Colonic mucosa (tissue), 4 donors: Measurements from ENCODE around the gene SPTSSB. TPM values are rescaled to one million over a fixed set of nuclear protein-coding genes. Genes with fewer than 3 reads are reported as not detected.

ENCODE experiments used
- DNase-seq: peaks from one replicate; pipeline ENCODE4 v3.0.0-alpha.2; 2020
- H3K27ac ChIP-seq: fragments of 200-600 bp; one replicate; pipeline ENCODE4 v1.8.0; 2021
- H3K27me3 ChIP-seq: fragments of 200-600 bp; one replicate; pipeline ENCODE4 v1.8.0; 2021
- H3K36me3 ChIP-seq: fragments of 200-600 bp; one replicate; pipeline ENCODE4 v1.8.0; 2021
- H3K4me1 ChIP-seq: fragments of 200-600 bp; one replicate; pipeline ENCODE4 v1.8.0; 2021; ENCODE audit warnings: mild to moderate bottlenecking
- H3K4me3 ChIP-seq: fragments of 200-600 bp; one replicate; pipeline ENCODE4 v1.8.0; 2021
- H3K9ac ChIP-seq, 2 donors: one replicate each; pipeline ENCODE4 v1.7.0; 2013; ENCODE audit warnings: control low read depth in 2 of 2, low read depth in 2 of 2, low read length in 2 of 2
- H3K9me3 ChIP-seq: fragments of 200-600 bp; one replicate; pipeline ENCODE4 v1.8.0; 2021
- CTCF ChIP-seq: fragments of 200-600 bp; IDR thresholded peaks from one replicate; pipeline ENCODE4 v1.8.0; 2022; ENCODE audit warnings: antibody characterized with exemption, mild to moderate bottlenecking
- intact Hi-C: fragments of 100-400 bp; cut with DNase I; formaldehyde crosslinking; loops from one replicate; pipeline ENCODE4 v1.14.1; 2022
- total RNA-seq, 2 donors: library from RNA; stranded (reverse); fragmentation: NEBNext Ultra II Directional in 1 of 2; extraction: Animal tissue kit (Norgen Biotek cat#: 25700) in 1 of 2; gene quantifications; one replicate each; pipeline ENCODE4 v1.2.1, GENCODE V29; 2021
- donor health status: healthy.
- donor health status: DM: no; HTN: no; CAD: no.
- donor health status: DM: no; HTN: no; CAD: no.

SPTSSB gene
- total RNA-seq, 2 donors from 2014 or later, result 1.6 to 3.5 TPM

- H3K36me3 ChIP-seq, result no peaks in the 10 kb centered on the region
- no peak overlapping the region for H3K4me3 ChIP-seq
- H3K27me3 ChIP-seq, result no peaks in the 10 kb centered on the region
- DNase-seq, result no peak
- H3K9me3 ChIP-seq, result no peaks in the 10 kb centered on the region
- H3K27ac ChIP-seq, result no peak overlapping the region
- no peak overlapping the region for H3K9ac ChIP-seq
- intact Hi-C loops, result no loop called here
- no peak for TF ChIP-seq CTCF
- no peaks in the 10 kb centered on the region for H3K4me1 ChIP-seq
These were observed 34.0 kb downstream of the SPTSSB start for GRCh38 chr3:161337311-161337710.

DNA sequence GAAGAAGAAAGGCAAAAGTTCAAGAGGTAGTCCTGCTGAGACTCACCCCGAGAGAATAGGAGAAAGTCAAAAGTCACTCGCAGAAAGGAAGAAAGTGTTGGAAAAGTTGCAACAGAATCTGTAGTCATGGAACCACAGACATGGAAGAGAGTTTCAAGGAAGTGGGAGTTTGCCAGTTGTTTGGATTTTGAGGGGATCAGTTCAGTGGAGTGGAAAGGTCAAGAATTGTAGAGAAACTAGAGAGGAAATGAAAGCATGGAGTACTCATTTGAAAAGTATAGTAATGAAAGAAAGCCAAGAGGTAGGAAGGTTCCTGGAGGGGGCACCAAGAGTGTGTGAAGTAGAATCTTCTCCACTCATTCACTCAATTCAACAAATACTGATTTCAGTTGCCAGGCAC is 34.7 kb downstream of the SPTSSB start:
- DNase-seq, result no peak
- intact Hi-C loops, result no loop called here
- no peaks in the 10 kb centered on the region for H3K27me3 ChIP-seq

DNA sequence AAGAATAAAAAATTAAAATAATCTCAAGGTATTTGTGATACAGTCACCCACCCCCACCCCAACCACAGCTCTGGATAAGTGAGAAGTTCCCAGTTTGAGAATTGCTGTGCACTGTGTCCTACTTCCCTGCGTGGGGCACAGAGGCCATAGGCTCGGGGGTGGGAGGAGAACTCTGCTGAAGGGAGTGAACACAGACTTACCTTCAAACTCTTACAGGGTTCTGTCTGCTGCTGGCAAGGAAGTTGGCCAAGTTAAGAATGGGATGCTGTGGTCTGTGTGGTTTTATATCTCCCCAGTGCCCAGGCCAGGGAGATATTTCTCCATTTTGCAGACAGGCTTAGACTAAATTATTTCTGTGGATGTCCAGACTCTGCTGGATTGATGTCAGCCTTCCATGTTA is 37.6 kb downstream of the SPTSSB start:
- Histone ChIP-seq H3K4me1 (no peaks in the 10 kb centered on the region), H3K27ac (no peak overlapping the region), H3K36me3 (no peaks in the 10 kb centered on the region), H3K9ac (no peak overlapping the region), H3K4me3 (no peak overlapping the region), H3K9me3 (no peaks in the 10 kb centered on the region), H3K27me3 (no peaks in the 10 kb centered on the region)
- no peak for TF ChIP-seq CTCF
- DNase-seq, result no peak
- intact Hi-C loops, result no loop called here

More for the DNA sequence above, 34.7 kb downstream of the SPTSSB start:
- Histone ChIP-seq H3K4me1 (no peaks in the 10 kb centered on the region), H3K9ac (no peak overlapping the region), H3K9me3 (no peaks in the 10 kb centered on the region), H3K27ac (no peak overlapping the region), H3K36me3 (no peaks in the 10 kb centered on the region), H3K4me3 (no peak overlapping the region)
- TF ChIP-seq CTCF, result no peak

GRCh38 chr3:161332792-161333191 is 38.5 kb downstream of the SPTSSB start:
- no peaks in the 10 kb centered on the region for H3K9me3 ChIP-seq
- no peaks in the 10 kb centered on the region for H3K27me3 ChIP-seq
- DNase-seq, result no peak
- H3K4me3 ChIP-seq, result no peak overlapping the region
- no peak overlapping the region for H3K27ac ChIP-seq
- H3K9ac ChIP-seq, result no peak overlapping the region
- no peaks in the 10 kb centered on the region for H3K4me1 ChIP-seq
- no peak for TF ChIP-seq CTCF
- H3K36me3 ChIP-seq, result no peaks in the 10 kb centered on the region
- intact Hi-C loops, result no loop called here

GRCh38 chr3:161325059-161325458 is 46.3 kb downstream of the SPTSSB start:
- Histone ChIP-seq H3K4me1 (no peaks in the 10 kb centered on the region), H3K4me3 (no peak overlapping the region), H3K9me3 (no peaks in the 10 kb centered on the region), H3K27me3 (no peaks in the 10 kb centered on the region), H3K36me3 (no peaks in the 10 kb centered on the region), H3K27ac (no peak overlapping the region), H3K9ac (no peak overlapping the region)
- intact Hi-C loops, result no loop called here
- no peak for DNase-seq
- TF ChIP-seq CTCF, result no peak
